GM12872 (cell line): ENCODE measurements around the gene YKT6.

Experiments used
- CTCF ChIP-seq: IDR thresholded peaks from 3 replicates; pipeline ENCODE4 v1.5.1; 2011; ENCODE audit warnings: low read depth, mild to moderate bottlenecking, low read length, moderate library complexity; ENCODE audit not compliant: insufficient read depth

The YKT6 gene

DNA sequence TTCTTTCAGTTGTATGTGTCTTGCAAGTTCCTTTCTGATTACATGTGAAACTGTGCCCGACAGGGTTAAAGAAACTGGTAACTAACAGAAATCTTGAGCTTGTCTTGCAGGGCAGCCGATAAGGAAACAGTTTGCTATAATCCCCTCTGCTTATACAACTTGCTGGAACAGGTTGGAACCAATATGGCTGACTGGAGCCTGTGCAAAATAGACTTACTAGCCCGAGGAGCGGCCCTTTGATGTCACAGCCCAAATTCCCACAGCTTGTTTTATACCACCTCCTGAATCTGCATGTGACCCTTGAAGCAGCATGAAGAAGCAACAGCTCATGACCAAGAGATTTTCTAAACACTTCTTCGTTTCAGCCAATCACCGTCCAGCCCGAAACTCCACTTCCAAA is 3.3 kb upstream of the YKT6 start:
- TF ChIP-seq CTCF: no peak

DNA sequence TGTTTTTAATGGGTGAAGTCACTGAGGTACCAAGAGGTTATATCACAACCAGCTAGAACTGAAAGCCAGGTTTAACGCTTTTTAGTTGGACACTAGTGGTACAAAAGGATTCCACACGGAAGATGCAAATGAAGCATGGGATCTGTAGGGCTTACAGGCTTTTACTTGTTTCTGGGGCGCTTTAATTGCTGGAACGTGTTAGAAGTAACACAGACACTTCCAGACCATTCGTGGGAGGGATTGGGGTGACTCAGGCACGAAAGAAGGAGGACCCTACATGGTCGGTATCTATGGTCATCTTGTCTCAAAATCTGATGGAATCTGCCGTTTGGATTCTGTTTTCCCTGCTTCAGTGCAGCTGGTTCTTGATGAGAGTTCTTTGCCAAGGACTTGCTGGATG is 1.0 kb downstream of the YKT6 start:
- no peak for TF ChIP-seq CTCF

DNA sequence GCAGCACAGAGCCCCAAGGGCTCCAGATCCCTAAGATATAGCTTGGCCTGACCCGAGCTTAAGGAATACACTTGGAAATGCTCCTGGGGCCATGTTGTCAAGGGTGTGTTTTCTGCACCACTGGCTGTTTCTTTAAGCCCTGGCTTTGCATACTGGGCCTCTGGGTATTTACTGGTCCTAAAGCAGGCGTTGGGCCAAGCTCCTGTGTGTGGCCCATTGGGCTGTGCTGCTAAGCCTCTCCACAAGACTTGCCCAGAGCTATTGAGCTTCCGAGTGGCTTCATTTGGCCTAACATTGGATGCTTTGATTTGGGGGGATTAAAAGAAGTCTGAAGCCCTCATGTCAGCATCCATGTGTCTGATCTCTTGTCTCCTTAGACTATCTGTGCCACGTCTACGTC is 5.2 kb downstream of the YKT6 start:
- TF ChIP-seq CTCF: no peak

DNA sequence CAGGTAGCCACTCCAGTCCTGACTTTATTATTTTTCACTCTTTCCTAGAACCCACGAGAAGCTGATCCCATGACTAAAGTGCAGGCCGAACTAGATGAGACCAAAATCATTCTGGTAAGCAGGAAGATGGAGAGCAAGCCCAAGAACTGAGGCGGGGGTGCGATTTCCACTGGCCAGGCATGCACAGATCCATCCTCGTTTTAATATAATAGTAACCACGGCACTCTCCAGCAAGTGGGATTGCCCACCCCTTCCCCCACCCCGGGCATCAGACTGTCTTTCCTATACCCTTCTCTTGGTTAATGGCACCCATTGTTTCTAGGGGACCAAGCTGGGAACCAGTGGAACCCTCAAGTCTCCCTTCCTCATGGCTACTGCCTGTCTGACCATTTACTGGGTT is 7.3 kb downstream of the YKT6 start:
- no peak for TF ChIP-seq CTCF

- TF ChIP-seq CTCF: no peak
Observed at GRCh38 chr7:44210107-44210506, 9.3 kb downstream of the YKT6 start.

DNA sequence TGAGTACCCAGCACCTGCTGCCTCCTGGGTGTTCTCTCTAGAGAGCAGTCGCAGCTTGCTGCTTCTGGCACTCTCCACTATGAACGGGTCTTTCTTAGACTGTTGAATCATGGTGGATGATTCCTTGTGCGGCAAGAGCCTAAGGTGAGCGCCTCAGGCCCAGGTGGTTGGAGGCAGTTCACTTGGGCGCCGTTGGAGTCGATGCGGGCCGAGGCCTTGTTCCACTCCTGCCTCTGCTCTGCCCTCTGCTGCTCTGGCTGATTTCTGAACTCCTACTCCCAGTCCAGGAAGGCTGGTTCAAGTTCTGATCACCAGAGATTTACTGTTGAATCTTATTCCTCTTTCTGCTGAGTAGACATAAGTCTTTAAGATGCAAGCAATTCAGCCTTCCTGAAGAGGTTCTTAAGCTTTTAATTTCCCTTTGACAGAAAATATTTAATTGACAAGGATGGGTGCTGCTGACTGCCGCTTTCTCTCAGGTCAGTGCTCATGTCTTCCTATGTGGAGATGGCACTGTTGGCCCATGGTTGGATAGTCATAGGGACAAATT is 10.4 kb downstream of the YKT6 start:
- no peak for TF ChIP-seq CTCF

DNA sequence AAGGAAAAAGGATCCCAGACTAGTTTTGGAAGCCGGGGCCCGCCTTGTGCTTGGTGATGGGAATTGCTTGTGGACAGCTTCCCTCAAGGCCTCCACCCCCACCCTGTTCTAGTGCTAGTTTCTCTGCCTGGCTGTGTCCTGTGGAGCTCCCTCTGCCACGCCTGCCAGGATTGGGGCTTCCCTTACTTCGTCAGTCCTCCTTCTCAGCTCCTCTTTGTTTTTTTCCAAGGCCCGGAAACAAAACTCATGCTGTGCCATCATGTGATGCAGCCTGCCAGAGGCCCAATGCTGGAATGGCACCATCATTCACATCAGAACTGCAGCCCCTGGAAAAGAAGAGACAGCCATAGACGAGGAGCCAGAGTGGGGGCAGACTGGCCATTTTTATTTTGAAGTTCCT is 11.2 kb downstream of the YKT6 start:
- no peak for TF ChIP-seq CTCF
